HEK293 (cell line): ENCODE data around the gene TRPM5.

Experiments
- CTCF ChIA-PET: fragments of 350-600 bp; formaldehyde crosslinking; extraction: SDS; loops from one replicate; lab custom pipeline; 2021; ENCODE audit warnings: antibody characterized with exemption; lab: Yijun Ruan, JAX
- POLR2A ChIA-PET: fragments of 300-600 bp; formaldehyde crosslinking; extraction: SDS; loops from one replicate; lab custom pipeline; 2020; ENCODE audit warnings: antibody characterized with exemption, inconsistent platforms; lab: Yijun Ruan, JAX
- H3K27ac ChIP-seq: fragments of 200-500 bp; sonication (Bioruptor generic); 2 replicates; pipeline ENCODE4 v1.5.1; 2014; ENCODE audit warnings: low read depth, low read length, control low read depth, inconsistent platforms; ENCODE audit errors: extremely low read depth
- H3K36me3 ChIP-seq, 2 experiments: fragments of 200-500 bp in 1 of 2; sonication (Bioruptor generic) in 1 of 2; 1 replicate in 1 of 2; 2 replicates in 1 of 2; pipeline ENCODE4 v1.5.1; 2014 to 2017; ENCODE audit warnings: inconsistent platforms in 2 of 2, low read length in 2 of 2; ENCODE audit not compliant: control insufficient read depth in 2 of 2, insufficient read depth in 1 of 2
- H3K4me1 ChIP-seq: fragments of 200-500 bp; sonication (Bioruptor generic); 2 replicates; pipeline ENCODE4 v1.5.1; 2014; ENCODE audit warnings: mild to moderate bottlenecking, low read length, inconsistent platforms; ENCODE audit not compliant: control insufficient read depth, insufficient read depth
- H3K4me3 ChIP-seq: 2 replicates; pipeline ENCODE4 v1.5.1; 2011; ENCODE audit warnings: low read depth, mild to moderate bottlenecking, control low read depth, low read length, moderate library complexity
- H3K9me3 ChIP-seq: fragments of 200-500 bp; sonication (Bioruptor generic); 2 replicates; pipeline ENCODE4 v1.5.1; 2014; ENCODE audit warnings: low read depth, low read length, inconsistent platforms; ENCODE audit not compliant: control insufficient read depth, insufficient read depth
- BCL6B ChIP-seq: fragments of 450-650 bp; formaldehyde crosslinking; IDR thresholded peaks from 2 replicates; pipeline ENCODE4 v1.5.1; 2017; ENCODE audit warnings: missing biosample characterization, missing genetic modification characterization
- EGR2 ChIP-seq: fragments of 450-650 bp; formaldehyde crosslinking; IDR thresholded peaks from 2 replicates; pipeline ENCODE4 v1.5.1; 2016; ENCODE audit warnings: low read depth, missing biosample characterization, missing genetic modification characterization
- KLF16 ChIP-seq: fragments of 450-650 bp; formaldehyde crosslinking; IDR thresholded peaks from 2 replicates; pipeline ENCODE4 v1.5.1; 2017; ENCODE audit warnings: missing biosample characterization, missing genetic modification characterization
- KLF17 ChIP-seq: fragments of 450-650 bp; formaldehyde crosslinking; IDR thresholded peaks from 2 replicates; pipeline ENCODE4 v1.5.1; 2016; ENCODE audit warnings: missing biosample characterization, missing genetic modification characterization
- OVOL3 ChIP-seq: fragments of 450-650 bp; formaldehyde crosslinking; IDR thresholded peaks from 2 replicates; pipeline ENCODE4 v1.5.1; 2016; ENCODE audit warnings: missing biosample characterization, missing genetic modification characterization
- SALL2 ChIP-seq: fragments of 450-650 bp; formaldehyde crosslinking; IDR thresholded peaks from 2 replicates; pipeline ENCODE4 v1.5.0; 2017; ENCODE audit warnings: missing biosample characterization, mild to moderate bottlenecking, missing genetic modification characterization, borderline replicate concordance
- ZBTB21 ChIP-seq: fragments of 450-650 bp; formaldehyde crosslinking; IDR thresholded peaks from 2 replicates; pipeline ENCODE4 v1.5.1; 2017; ENCODE audit warnings: missing biosample characterization, missing genetic modification characterization
- ZBTB49 ChIP-seq: fragments of 450-650 bp; formaldehyde crosslinking; IDR thresholded peaks from 2 replicates; pipeline ENCODE4 v1.5.1; 2016; ENCODE audit warnings: missing biosample characterization, missing genetic modification characterization, low read depth
- ZFP3 ChIP-seq: fragments of 450-650 bp; formaldehyde crosslinking; IDR thresholded peaks from 2 replicates; pipeline ENCODE4 v1.5.1; 2016; ENCODE audit warnings: low read depth, missing biosample characterization, missing genetic modification characterization
- ZFP41 ChIP-seq: fragments of 450-650 bp; formaldehyde crosslinking; IDR thresholded peaks from 2 replicates; pipeline ENCODE4 v1.5.1; 2016; ENCODE audit warnings: missing biosample characterization, missing genetic modification characterization, borderline replicate concordance
- ZNF138 ChIP-seq: fragments of 450-650 bp; formaldehyde crosslinking; IDR thresholded peaks from 2 replicates; pipeline ENCODE4 v1.5.1; 2016; ENCODE audit warnings: missing biosample characterization, missing genetic modification characterization, borderline replicate concordance
- ZNF155 ChIP-seq: fragments of 450-650 bp; formaldehyde crosslinking; IDR thresholded peaks from 2 replicates; pipeline ENCODE4 v1.5.1; 2016; ENCODE audit warnings: missing biosample characterization, missing genetic modification characterization
- ZNF157 ChIP-seq: fragments of 450-650 bp; formaldehyde crosslinking; IDR thresholded peaks from 2 replicates; pipeline ENCODE4 v1.5.1; 2016; ENCODE audit warnings: missing biosample characterization, missing genetic modification characterization
- ZNF175 ChIP-seq: fragments of 450-650 bp; formaldehyde crosslinking; IDR thresholded peaks from 2 replicates; pipeline ENCODE4 v1.5.1; 2016; ENCODE audit warnings: missing biosample characterization, missing genetic modification characterization
- ZNF26 ChIP-seq: fragments of 450-650 bp; formaldehyde crosslinking; IDR thresholded peaks from 2 replicates; pipeline ENCODE4 v1.5.1; 2016; ENCODE audit warnings: missing biosample characterization, missing genetic modification characterization
- ZNF266 ChIP-seq: fragments of 450-650 bp; formaldehyde crosslinking; IDR thresholded peaks from 2 replicates; pipeline ENCODE4 v1.5.1; 2016; ENCODE audit warnings: missing biosample characterization, missing genetic modification characterization, low read depth
- ZNF473 ChIP-seq: fragments of 450-650 bp; formaldehyde crosslinking; IDR thresholded peaks from 2 replicates; pipeline ENCODE4 v1.5.1; 2017; ENCODE audit warnings: missing biosample characterization, missing genetic modification characterization
- ZNF513 ChIP-seq: fragments of 450-650 bp; IDR thresholded peaks from 2 replicates; pipeline ENCODE4 v1.5.1; 2018; ENCODE audit warnings: missing biosample characterization, missing genetic modification characterization
- ZNF529 ChIP-seq: fragments of 450-650 bp; formaldehyde crosslinking; IDR thresholded peaks from 2 replicates; pipeline ENCODE4 v1.5.1; 2017; ENCODE audit warnings: missing genetic modification characterization, missing biosample characterization; ENCODE audit not compliant: insufficient replicate concordance
- ZNF544 ChIP-seq: fragments of 450-650 bp; formaldehyde crosslinking; IDR thresholded peaks from 2 replicates; pipeline ENCODE4 v1.5.0; 2017; ENCODE audit warnings: missing biosample characterization, missing genetic modification characterization
- ZNF704 ChIP-seq: fragments of 450-650 bp; formaldehyde crosslinking; IDR thresholded peaks from 2 replicates; pipeline ENCODE4 v1.5.1; 2016; ENCODE audit warnings: missing biosample characterization, missing genetic modification characterization
- ZNF707 ChIP-seq: fragments of 450-650 bp; formaldehyde crosslinking; IDR thresholded peaks from 2 replicates; pipeline ENCODE4 v1.5.1; 2016; ENCODE audit warnings: missing biosample characterization, missing genetic modification characterization
- ZNF76 ChIP-seq: fragments of 450-650 bp; formaldehyde crosslinking; IDR thresholded peaks from 2 replicates; pipeline ENCODE4; 2016; ENCODE audit warnings: low read depth, missing biosample characterization, missing genetic modification characterization, borderline replicate concordance
- ZNF768 ChIP-seq: fragments of 450-650 bp; formaldehyde crosslinking; IDR thresholded peaks from 2 replicates; pipeline ENCODE4 v1.5.1; 2018; ENCODE audit warnings: missing biosample characterization, mild to moderate bottlenecking, missing genetic modification characterization
- ZNF837 ChIP-seq: fragments of 450-650 bp; formaldehyde crosslinking; IDR thresholded peaks from 2 replicates; pipeline ENCODE4 v1.5.1; 2016; ENCODE audit warnings: missing biosample characterization, missing genetic modification characterization

The TRPM5 gene

GRCh38 chr11:2414616-2415015 lies 29.7 kb downstream of the TRPM5 start:
- CTCF ChIA-PET: no interaction called here
- no peak overlapping the region for H3K27ac ChIP-seq
- TF ChIP-seq EGR2 (tag by site-specific recombination) (no peak), BCL6B (tag by site-specific recombination) (no peak), ZNF529 (tag by site-specific recombination) (no peak), ZNF473 (tag by site-specific recombination) (no peak), SALL2 (tag by site-specific recombination) (no peak), ZBTB21 (no peak), ZNF26 (tag by site-specific recombination) (no peak), ZBTB49 (no peak), ZNF513 (tag by site-specific recombination) (no peak), ZNF707 (tag by site-specific recombination) (no peak), ZFP41 (tag by site-specific recombination) (no peak)
- H3K36me3 ChIP-seq: no peaks in the 10 kb centered on the region
- POLR2A ChIA-PET: no interaction called here
- no peaks in the 10 kb centered on the region for H3K9me3 ChIP-seq
- H3K4me1 ChIP-seq: no peaks in the 10 kb centered on the region
- no peak overlapping the region for H3K4me3 ChIP-seq

- no peak overlapping the region for H3K27ac ChIP-seq
- H3K9me3 ChIP-seq: no peaks in the 10 kb centered on the region
- ChIA-PET POLR2A (interaction anchor here (0.5 kb wide), 1 partner anchor 14 kb away, joined by 3 read pairs; the partner anchor contains the start of gene TSSC4), CTCF (interaction anchor here (0.9 kb wide), 1 partner anchor 109 kb away, joined by 3 read pairs; no protein-coding TSS in a partner anchor)
- H3K4me1 ChIP-seq: no peaks in the 10 kb centered on the region
- no peak overlapping the region for H3K4me3 ChIP-seq
- H3K36me3 ChIP-seq: no peaks in the 10 kb centered on the region
- TF ChIP-seq ZNF157 (tag by site-specific recombination) (no peak), ZFP41 (tag by site-specific recombination) (no peak), KLF17 (tag by site-specific recombination) (no peak), ZNF544 (tag by site-specific recombination) (no peak), ZNF704 (no peak), KLF16 (no peak), ZFP3 (tag by site-specific recombination) (no peak), ZNF138 (tag by site-specific recombination) (no peak), ZBTB21 (no peak), ZNF266 (tag by site-specific recombination) (no peak), ZNF155 (no peak), ZNF175 (tag by site-specific recombination) (no peak), ZNF768 (tag by site-specific recombination) (no peak), ZNF473 (tag by site-specific recombination) (no peak), ZNF76 (tag by site-specific recombination) (no peak), OVOL3 (no peak), ZNF837 (no peak)
These were observed 30.4 kb downstream of the TRPM5 start for GRCh38 chr11:2413742-2414579.
